Neural progenitor cell (in vitro differentiated cells): ENCODE results near the gene BOK. TPM values are rescaled to one million over a fixed set of nuclear protein-coding genes. Genes with fewer than 3 reads are reported as not detected.

ENCODE experiments used
- DNase-seq: peaks from one replicate; pipeline ENCODE4 v3.0.0-alpha.2; 2016; ENCODE audit warnings: low spot score
- H2AFZ ChIP-seq: fragments of 200-600 bp; sonication (generic); replicated peaks from 2 replicates; pipeline ENCODE4 v1.6.1; 2016; ENCODE audit warnings: antibody characterized with exemption
- H3F3A ChIP-seq: fragments of 200-600 bp; sonication (generic); 2 replicates; pipeline ENCODE4 v1.6.1; 2016; ENCODE audit warnings: antibody characterized with exemption, low read depth
- H3K27ac ChIP-seq: fragments of 200-600 bp; sonication (generic); 2 replicates; pipeline ENCODE4 v1.5.1; 2016; ENCODE audit warnings: mild to moderate bottlenecking
- H3K27me3 ChIP-seq: fragments of 200-600 bp; sonication (generic); 2 replicates; pipeline ENCODE4 v1.6.1; 2016; ENCODE audit warnings: mild to moderate bottlenecking, moderate library complexity
- H3K36me3 ChIP-seq: fragments of 200-600 bp; sonication (generic); 2 replicates; pipeline ENCODE4 v1.5.1; 2016
- H3K4me1 ChIP-seq: fragments of 200-600 bp; sonication (generic); 2 replicates; pipeline ENCODE4 v1.6.1; 2016; ENCODE audit warnings: mixed run types
- H3K4me2 ChIP-seq: fragments of 200-600 bp; sonication (generic); 2 replicates; pipeline ENCODE4 v1.6.1; 2016
- H3K4me3 ChIP-seq: fragments of 200-600 bp; sonication (generic); 2 replicates; pipeline ENCODE4 v1.5.1; 2016
- H3K79me2 ChIP-seq: fragments of 200-600 bp; sonication (generic); 2 replicates; pipeline ENCODE4 v1.6.1; 2016; ENCODE audit warnings: low read depth
- H3K9ac ChIP-seq: fragments of 200-600 bp; sonication (generic); 2 replicates; pipeline ENCODE4 v1.6.1; 2016
- H3K9me3 ChIP-seq: fragments of 200-600 bp; sonication (generic); 2 replicates; pipeline ENCODE4 v1.5.1; 2016; ENCODE audit warnings: low read depth
- H4K20me1 ChIP-seq: fragments of 200-600 bp; sonication (generic); 2 replicates; pipeline ENCODE4 v1.6.1; 2016; ENCODE audit warnings: low read depth
- H3K27ac Mint-ChIP-seq: 3 replicates; pipeline ENCODE4 v1.8.0; 2021; ENCODE audit warnings: mixed read lengths
- H3K27me3 Mint-ChIP-seq: 2 replicates; pipeline ENCODE4 v1.8.0; 2022; ENCODE audit warnings: low read depth, mild to moderate bottlenecking, inconsistent platforms, moderate library complexity, mixed read lengths; ENCODE audit not compliant: insufficient read depth
- H3K36me3 Mint-ChIP-seq: 3 replicates; pipeline ENCODE4 v1.8.0; 2021; ENCODE audit warnings: mixed read lengths
- H3K4me1 Mint-ChIP-seq: 3 replicates; pipeline ENCODE4 v1.8.0; 2021; ENCODE audit warnings: mixed read lengths
- H3K4me3 Mint-ChIP-seq: 3 replicates; pipeline ENCODE4 v1.8.0; 2021; ENCODE audit warnings: mild to moderate bottlenecking, moderate library complexity, mixed read lengths
- H3K9me3 Mint-ChIP-seq: 3 replicates; pipeline ENCODE4 v1.8.0; 2020; ENCODE audit warnings: mixed read lengths
- CTCF ChIP-seq: fragments of 200-600 bp; sonication (generic); IDR thresholded peaks from 2 replicates; pipeline ENCODE4 v1.5.1; 2017; ENCODE audit warnings: antibody characterized with exemption, mild to moderate bottlenecking
- EZH2 ChIP-seq: fragments of 200-600 bp; sonication (generic); IDR thresholded peaks from 2 replicates; pipeline ENCODE4 v1.6.1; 2017; ENCODE audit warnings: antibody characterized with exemption, mild to moderate bottlenecking, moderate library complexity
- EZH2phosphoT487 ChIP-seq: fragments of 200-600 bp; sonication (generic); IDR thresholded peaks from 2 replicates; pipeline ENCODE4 v1.6.1; 2017; ENCODE audit warnings: antibody characterized with exemption
- total RNA-seq: library from RNA; depleted of rRNA; stranded (reverse); fragments of >200 nt; gene quantifications from 2 replicates; pipeline ENCODE4 v1.2.3, GENCODE V29; 2015; ENCODE audit warnings: low replicate concordance

The BOK gene
- total RNA-seq, 1 donor from 2014 or later = 2.0 TPM

- H3K4me1 Mint-ChIP-seq = peaks cover 2% of the 10 kb centered on the region
- Histone ChIP-seq H3K4me2 (peak overlapping the region; percentile 43), H3K9ac (no peak overlapping the region), H4K20me1 (no peaks in the 10 kb centered on the region), H3K27me3 (peaks cover 27% of the 10 kb centered on the region), H3K4me3 (no peak overlapping the region), H3K27ac (no peak overlapping the region), H3K9me3 (no peaks in the 10 kb centered on the region), H3K4me1 (peaks cover 6% of the 10 kb centered on the region), H2AFZ (no peak overlapping the region), H3K36me3 (no peaks in the 10 kb centered on the region), H3K79me2 (no peaks in the 10 kb centered on the region), H3F3A (no peaks in the 10 kb centered on the region)
- peak overlapping the region; percentile 73 for H3K4me3 Mint-ChIP-seq
- peak; percentile 78 for DNase-seq
- no peaks in the 10 kb centered on the region for H3K36me3 Mint-ChIP-seq
- peaks cover 15% of the 10 kb centered on the region for H3K27me3 Mint-ChIP-seq
- H3K27ac Mint-ChIP-seq = peak overlapping the region; percentile 23
- TF ChIP-seq CTCF (no peak), EZH2 (no peak)
- no peaks in the 10 kb centered on the region for H3K9me3 Mint-ChIP-seq
Observed at GRCh38 chr2:241546771-241547498, 11.6 kb upstream of the BOK start.

- Histone ChIP-seq H4K20me1 (no peaks in the 10 kb centered on the region), H3K4me3 (no peak overlapping the region), H2AFZ (no peak overlapping the region), H3K79me2 (no peaks in the 10 kb centered on the region), H3K9me3 (no peaks in the 10 kb centered on the region), H3K27me3 (peaks cover 17% of the 10 kb centered on the region), H3F3A (no peaks in the 10 kb centered on the region), H3K4me2 (no peak overlapping the region), H3K36me3 (no peaks in the 10 kb centered on the region), H3K9ac (no peak overlapping the region), H3K4me1 (peaks cover 6% of the 10 kb centered on the region), H3K27ac (no peak overlapping the region)
- peaks cover 2% of the 10 kb centered on the region for H3K4me1 Mint-ChIP-seq
- TF ChIP-seq CTCF (no peak), EZH2 (no peak)
- H3K27ac Mint-ChIP-seq = no peak overlapping the region
- H3K27me3 Mint-ChIP-seq = peaks cover 8% of the 10 kb centered on the region
- DNase-seq = no peak
- no peak overlapping the region for H3K4me3 Mint-ChIP-seq
- H3K9me3 Mint-ChIP-seq = no peaks in the 10 kb centered on the region
- H3K36me3 Mint-ChIP-seq = no peaks in the 10 kb centered on the region
Observed at GRCh38 chr2:241547781-241548450, 10.6 kb upstream of the BOK start.

GRCh38 chr2:241548451-241548835 is 10.1 kb upstream of the BOK start:
- Histone ChIP-seq H3K79me2 (no peaks in the 10 kb centered on the region), H3K9ac (no peak overlapping the region), H3K27ac (no peak overlapping the region), H4K20me1 (no peaks in the 10 kb centered on the region), H2AFZ (no peak overlapping the region), H3K4me2 (no peak overlapping the region), H3K4me3 (no peak overlapping the region), H3K27me3 (peaks cover 12% of the 10 kb centered on the region), H3K36me3 (no peaks in the 10 kb centered on the region), H3K9me3 (no peaks in the 10 kb centered on the region), H3F3A (no peaks in the 10 kb centered on the region), H3K4me1 (peaks cover 6% of the 10 kb centered on the region)
- no peaks in the 10 kb centered on the region for H3K36me3 Mint-ChIP-seq
- no peaks in the 10 kb centered on the region for H3K9me3 Mint-ChIP-seq
- no peak overlapping the region for H3K4me3 Mint-ChIP-seq
- DNase-seq = no peak
- H3K4me1 Mint-ChIP-seq = peaks cover 2% of the 10 kb centered on the region
- no peak overlapping the region for H3K27ac Mint-ChIP-seq
- TF ChIP-seq EZH2phosphoT487 (no peak), EZH2 (no peak), CTCF (no peak)
- H3K27me3 Mint-ChIP-seq = peaks cover 4% of the 10 kb centered on the region
